Activated T-cell treated with anti-CD3 and anti-CD28 coated beads, Interleukin-2, amount 50 U/mL, for 24 hours (primary cell): ENCODE data around the gene SRPRB.

ENCODE experiments used
- DNase-seq: peaks from one replicate; pipeline ENCODE4 v3.0.0-alpha.2; 2020
- H3K27ac Mint-ChIP-seq: 2 replicates; pipeline ENCODE4 v1.8.0; 2020; ENCODE audit warnings: mild to moderate bottlenecking, mixed read lengths
- H3K27me3 Mint-ChIP-seq: 2 replicates; pipeline ENCODE4 v1.8.0; 2020; ENCODE audit warnings: mixed read lengths
- H3K36me3 Mint-ChIP-seq: 2 replicates; pipeline ENCODE4 v1.8.0; 2020; ENCODE audit warnings: low read depth, mixed read lengths
- H3K4me1 Mint-ChIP-seq: 2 replicates; pipeline ENCODE4 v1.8.0; 2020; ENCODE audit warnings: low read depth, mixed read lengths
- H3K4me3 Mint-ChIP-seq: 2 replicates; pipeline ENCODE4 v1.8.0; 2020; ENCODE audit warnings: mild to moderate bottlenecking, moderate library complexity, mixed read lengths
- H3K9me3 Mint-ChIP-seq: 2 replicates; pipeline ENCODE4 v1.8.0; 2020; ENCODE audit warnings: mixed read lengths

Gene SRPRB

GRCh38 chr3:133828576-133829309 lies 23.1 kb downstream of the SRPRB start:
- Mint-ChIP-seq H3K9me3 (no peaks in the 10 kb centered on the region), H3K36me3 (peaks cover 34% of the 10 kb centered on the region), H3K4me1 (no peaks in the 10 kb centered on the region), H3K27me3 (no peaks in the 10 kb centered on the region), H3K27ac (peak overlapping the region; percentile 31), H3K4me3 (no peak overlapping the region)
- no peak for DNase-seq

GRCh38 chr3:133829310-133829707 lies 23.7 kb downstream of the SRPRB start:
- Mint-ChIP-seq H3K4me3 (no peak overlapping the region), H3K27ac (no peak overlapping the region), H3K27me3 (no peaks in the 10 kb centered on the region), H3K9me3 (no peaks in the 10 kb centered on the region), H3K4me1 (no peaks in the 10 kb centered on the region), H3K36me3 (peaks cover 28% of the 10 kb centered on the region)
- DNase-seq: no peak

GRCh38 chr3:133830071-133830470 lies 24.5 kb downstream of the SRPRB start:
- Mint-ChIP-seq H3K9me3 (no peaks in the 10 kb centered on the region), H3K4me3 (no peak overlapping the region), H3K4me1 (no peaks in the 10 kb centered on the region), H3K36me3 (peaks cover 20% of the 10 kb centered on the region), H3K27ac (no peak overlapping the region), H3K27me3 (no peaks in the 10 kb centered on the region)
- DNase-seq: no peak

GRCh38 chr3:133831966-133832801 lies 26.6 kb downstream of the SRPRB start:
- Mint-ChIP-seq H3K27me3 (no peaks in the 10 kb centered on the region), H3K36me3 (peaks cover under 1% of the 10 kb centered on the region), H3K4me1 (no peaks in the 10 kb centered on the region), H3K4me3 (no peak overlapping the region), H3K27ac (no peak overlapping the region), H3K9me3 (no peaks in the 10 kb centered on the region)
- DNase-seq: no peak

GRCh38 chr3:133832802-133833144 lies 27.2 kb downstream of the SRPRB start:
- Mint-ChIP-seq H3K9me3 (no peaks in the 10 kb centered on the region), H3K4me1 (no peaks in the 10 kb centered on the region), H3K36me3 (no peaks in the 10 kb centered on the region), H3K4me3 (no peak overlapping the region), H3K27ac (no peak overlapping the region), H3K27me3 (no peaks in the 10 kb centered on the region)
- DNase-seq: no peak

GRCh38 chr3:133833267-133833666 lies 27.7 kb downstream of the SRPRB start:
- Mint-ChIP-seq H3K36me3 (no peaks in the 10 kb centered on the region), H3K9me3 (no peaks in the 10 kb centered on the region), H3K4me1 (no peaks in the 10 kb centered on the region), H3K27ac (no peak overlapping the region), H3K4me3 (no peak overlapping the region), H3K27me3 (no peaks in the 10 kb centered on the region)
- DNase-seq: no peak

GRCh38 chr3:133833880-133834620 lies 28.4 kb downstream of the SRPRB start:
- no peak overlapping the region for H3K27ac Mint-ChIP-seq
- H3K9me3 Mint-ChIP-seq: no peaks in the 10 kb centered on the region
- DNase-seq: no peak
- H3K4me3 Mint-ChIP-seq: no peak overlapping the region
- H3K27me3 Mint-ChIP-seq: no peaks in the 10 kb centered on the region
- no peaks in the 10 kb centered on the region for H3K4me1 Mint-ChIP-seq
- no peaks in the 10 kb centered on the region for H3K36me3 Mint-ChIP-seq

- no peaks in the 10 kb centered on the region for H3K4me1 Mint-ChIP-seq
- no peaks in the 10 kb centered on the region for H3K36me3 Mint-ChIP-seq
- no peaks in the 10 kb centered on the region for H3K9me3 Mint-ChIP-seq
- no peak overlapping the region for H3K27ac Mint-ChIP-seq
- no peak overlapping the region for H3K4me3 Mint-ChIP-seq
- DNase-seq: no peak
- H3K27me3 Mint-ChIP-seq: no peaks in the 10 kb centered on the region
Measured at GRCh38 chr3:133834621-133835417, 29.2 kb downstream of the SRPRB start.

GRCh38 chr3:133835418-133835743 lies 29.8 kb downstream of the SRPRB start:
- Mint-ChIP-seq H3K4me1 (no peaks in the 10 kb centered on the region), H3K4me3 (no peak overlapping the region), H3K36me3 (no peaks in the 10 kb centered on the region), H3K27me3 (no peaks in the 10 kb centered on the region), H3K9me3 (no peaks in the 10 kb centered on the region), H3K27ac (no peak overlapping the region)
- DNase-seq: no peak

GRCh38 chr3:133835961-133836360 lies 30.3 kb downstream of the SRPRB start:
- Mint-ChIP-seq H3K9me3 (no peaks in the 10 kb centered on the region), H3K4me3 (no peak overlapping the region), H3K27ac (no peak overlapping the region), H3K36me3 (no peaks in the 10 kb centered on the region), H3K27me3 (no peaks in the 10 kb centered on the region), H3K4me1 (no peaks in the 10 kb centered on the region)
- no peak for DNase-seq

- H3K4me3 Mint-ChIP-seq: no peak overlapping the region
- H3K36me3 Mint-ChIP-seq: no peaks in the 10 kb centered on the region
- no peaks in the 10 kb centered on the region for H3K9me3 Mint-ChIP-seq
- H3K4me1 Mint-ChIP-seq: no peaks in the 10 kb centered on the region
- no peak for DNase-seq
- no peaks in the 10 kb centered on the region for H3K27me3 Mint-ChIP-seq
- no peak overlapping the region for H3K27ac Mint-ChIP-seq
Measured at GRCh38 chr3:133836497-133837158, 31.0 kb downstream of the SRPRB start.

- H3K4me3 Mint-ChIP-seq: no peak overlapping the region
- H3K27ac Mint-ChIP-seq: no peak overlapping the region
- no peak for DNase-seq
- H3K36me3 Mint-ChIP-seq: no peaks in the 10 kb centered on the region
- H3K4me1 Mint-ChIP-seq: no peaks in the 10 kb centered on the region
- H3K27me3 Mint-ChIP-seq: no peaks in the 10 kb centered on the region
- no peaks in the 10 kb centered on the region for H3K9me3 Mint-ChIP-seq
Measured at GRCh38 chr3:133837487-133838295, 32.1 kb downstream of the SRPRB start.

GRCh38 chr3:133838296-133838789 lies 32.7 kb downstream of the SRPRB start:
- Mint-ChIP-seq H3K4me1 (no peaks in the 10 kb centered on the region), H3K27me3 (no peaks in the 10 kb centered on the region), H3K4me3 (no peak overlapping the region), H3K27ac (no peak overlapping the region), H3K9me3 (no peaks in the 10 kb centered on the region), H3K36me3 (no peaks in the 10 kb centered on the region)
- no peak for DNase-seq
